ENCODE data around the gene RNF187.

The RNF187 gene

GRCh38 chr1:228507961-228508652, 20.9 kb downstream of the RNF187 start:
- no peak overlapping the region for H3K4me3 ChIP-seq (ENCODE audit: low read depth, low read length)
- DNase-seq (ENCODE audit: low read depth), result no peak
- in situ Hi-C loops (cut with HindIII; ENCODE audit: low sequenced_read_pairs), result no loop called here
- no peak for TF ChIP-seq CTCF (IDR thresholded peaks at IDR 0.05; ENCODE audit: low read depth, low read length, missing control alignments)

- in situ Hi-C loops (cut with HindIII; ENCODE audit: low sequenced_read_pairs), result no loop called here
- H3K4me3 ChIP-seq (ENCODE audit: low read depth, low read length), result no peak overlapping the region
- no peak for TF ChIP-seq CTCF (IDR thresholded peaks at IDR 0.05; ENCODE audit: low read depth, low read length, missing control alignments)
- DNase-seq (ENCODE audit: low read depth), result no peak
Measured at GRCh38 chr1:228508840-228509415, 21.7 kb downstream of the RNF187 start.

GRCh38 chr1:228510101-228510802, 23.1 kb downstream of the RNF187 start:
- TF ChIP-seq CTCF (IDR thresholded peaks at IDR 0.05; ENCODE audit: low read depth, low read length, missing control alignments), result no peak
- in situ Hi-C loops (cut with HindIII; ENCODE audit: low sequenced_read_pairs), result no loop called here
- no peak overlapping the region for H3K4me3 ChIP-seq (ENCODE audit: low read depth, low read length)
- DNase-seq (ENCODE audit: low read depth), result no peak

- TF ChIP-seq CTCF (IDR thresholded peaks at IDR 0.05; ENCODE audit: low read depth, low read length, missing control alignments), result no peak
- DNase-seq (ENCODE audit: low read depth), result no peak
- in situ Hi-C loops (cut with HindIII; ENCODE audit: low sequenced_read_pairs), result no loop called here
- no peak overlapping the region for H3K4me3 ChIP-seq (ENCODE audit: low read depth, low read length)
Measured at GRCh38 chr1:228510803-228511413, 23.7 kb downstream of the RNF187 start.

- DNase-seq (ENCODE audit: low read depth), result no peak
- TF ChIP-seq CTCF (IDR thresholded peaks at IDR 0.05; ENCODE audit: low read depth, low read length, missing control alignments), result no peak
- no peak overlapping the region for H3K4me3 ChIP-seq (ENCODE audit: low read depth, low read length)
- in situ Hi-C loops (cut with HindIII; ENCODE audit: low sequenced_read_pairs), result no loop called here
Measured at GRCh38 chr1:228511546-228512445, 24.6 kb downstream of the RNF187 start.

- DNase-seq (ENCODE audit: low read depth), result no peak
- TF ChIP-seq CTCF (IDR thresholded peaks at IDR 0.05; ENCODE audit: low read depth, low read length, missing control alignments), result no peak
- in situ Hi-C loops (cut with HindIII; ENCODE audit: low sequenced_read_pairs), result no loop called here
- no peak overlapping the region for H3K4me3 ChIP-seq (ENCODE audit: low read depth, low read length)
Measured at GRCh38 chr1:228512781-228513198, 25.6 kb downstream of the RNF187 start.
